Left kidney (tissue), 8 donors: ENCODE measurements around the gene OSR1. TPM values are rescaled to one million over a fixed set of nuclear protein-coding genes. Genes with fewer than 3 reads are reported as not detected.
"Not testable (repeated sequence)": the region's sequence is repeated elsewhere in the genome, so short reads cannot be mapped to it uniquely, and the experiment has no call there.

Source experiments
- DNase-seq: peaks from one replicate; pipeline ENCODE4 v3.0.0-alpha.2; 2013
- long read RNA-seq, 8 donors: transcript quantifications; one replicate each; lab custom pipeline, GENCODE V29; 2026
- polyA plus RNA-seq: library from polyadenylated mRNA; unstranded; fragments of 120-200 nt; gene quantifications from one replicate; pipeline ENCODE4 v1.2.1, GENCODE V29; 2013; ENCODE audit not compliant: insufficient read length

OSR1 gene
- 6.0 TPM for polyA plus RNA-seq
- long read RNA-seq, donor 1, full-length matches to known transcripts, result 9 of 9 reads
- long read RNA-seq, donor 1, partial matches to known transcripts, result 0 of 9 reads
- long read RNA-seq, donor 1, other reads (novel, unspliced or antisense), result 0 of 9 reads
- long read RNA-seq, donor 2, full-length matches to known transcripts, result 13 of 19 reads
- long read RNA-seq, donor 2, partial matches to known transcripts, result 6 of 19 reads
- long read RNA-seq, donor 2, other reads (novel, unspliced or antisense), result 0 of 19 reads
- long read RNA-seq, donor 3, full-length matches to known transcripts, result 6 of 6 reads
- long read RNA-seq, donor 3, partial matches to known transcripts, result 0 of 6 reads
- long read RNA-seq, donor 3, other reads (novel, unspliced or antisense), result 0 of 6 reads
- long read RNA-seq, donor 4, result 0 reads
- long read RNA-seq, donor 5, full-length matches to known transcripts, result 3 of 3 reads
- long read RNA-seq, donor 5, partial matches to known transcripts, result 0 of 3 reads
- long read RNA-seq, donor 5, other reads (novel, unspliced or antisense), result 0 of 3 reads
- long read RNA-seq, donor 6, full-length matches to known transcripts, result 12 of 12 reads
- long read RNA-seq, donor 6, partial matches to known transcripts, result 0 of 12 reads
- long read RNA-seq, donor 6, other reads (novel, unspliced or antisense), result 0 of 12 reads
- long read RNA-seq, donor 7, partial matches to known transcripts, result 0 of 2 reads
- long read RNA-seq, donor 7, other reads (novel, unspliced or antisense), result 0 of 2 reads
- long read RNA-seq, donor 8, full-length matches to known transcripts, result 2 of 2 reads
- long read RNA-seq, donor 8, partial matches to known transcripts, result 0 of 2 reads
- long read RNA-seq, donor 8, other reads (novel, unspliced or antisense), result 0 of 2 reads

GRCh38 chr2:19358242-19359020 lies at the start of gene OSR1:
Gene OSR1 (minus strand): TSS chr2:19358623. CDS start chr2:19353805, 4,818 bp downstream.
- peak; percentile 82 for DNase-seq

- DNase-seq, result no peak
Measured at GRCh38 chr2:19403785-19404184, 45.4 kb upstream of the OSR1 start.

GRCh38 chr2:19392191-19392590 lies 33.8 kb upstream of the OSR1 start:
- DNase-seq, result no peak

- not testable (repeated sequence) for DNase-seq
Measured at GRCh38 chr2:19389469-19389868, 31.0 kb upstream of the OSR1 start.

- DNase-seq, result no peak
Measured at GRCh38 chr2:19380532-19380931, 22.1 kb upstream of the OSR1 start.

GRCh38 chr2:19378939-19379338 lies 20.5 kb upstream of the OSR1 start:
- no peak for DNase-seq

- no peak for DNase-seq
Measured at GRCh38 chr2:19377717-19378116, 19.3 kb upstream of the OSR1 start.

- no peak for DNase-seq
Measured at GRCh38 chr2:19373352-19373751, 14.9 kb upstream of the OSR1 start.

GRCh38 chr2:19371996-19372582 lies 13.7 kb upstream of the OSR1 start:
- no peak for DNase-seq

GRCh38 chr2:19369341-19369955 lies 11.0 kb upstream of the OSR1 start:
- no peak for DNase-seq

- DNase-seq, result no peak
Measured at GRCh38 chr2:19368760-19369159, 10.3 kb upstream of the OSR1 start.

- DNase-seq, result no peak
Measured at GRCh38 chr2:19367326-19367725, 8.9 kb upstream of the OSR1 start.

GRCh38 chr2:19365126-19365525 lies 6.7 kb upstream of the OSR1 start:
- no peak for DNase-seq

GRCh38 chr2:19364014-19364413 lies 5.6 kb upstream of the OSR1 start:
- DNase-seq, result no peak

GRCh38 chr2:19363474-19363778 lies 5.0 kb upstream of the OSR1 start:
- no peak for DNase-seq

GRCh38 chr2:19362755-19363473 lies 4.5 kb upstream of the OSR1 start:
- DNase-seq, result peak; percentile 89

GRCh38 chr2:19362094-19362754 lies 3.8 kb upstream of the OSR1 start:
- peak; percentile 46 for DNase-seq

GRCh38 chr2:19361325-19361990 lies 3.0 kb upstream of the OSR1 start:
- no peak for DNase-seq

- DNase-seq, result no peak
Measured at GRCh38 chr2:19360966-19361321, 2.5 kb upstream of the OSR1 start.
